Measurements from ENCODE around the gene KCTD1.

Gene KCTD1

GRCh38 chr18:26502823-26503222 lies 45.5 kb downstream of the KCTD1 start:
- Histone ChIP-seq H3K27me3 (ENCODE audit: control insufficient read depth, insufficient read depth, low read length) (no peaks in the 10 kb centered on the region), H3K4me3 (ENCODE audit: low read length) (no peak overlapping the region), H3K36me3 (ENCODE audit: control insufficient read depth, insufficient read depth, low read length) (no peaks in the 10 kb centered on the region), H3K27ac (ENCODE audit: low read length) (no peak overlapping the region), H3K9me3 (ENCODE audit: control insufficient read depth, insufficient read depth, low read length) (no peaks in the 10 kb centered on the region), H3K4me1 (ENCODE audit: control insufficient read depth, insufficient read depth, low read length) (no peaks in the 10 kb centered on the region)
- DNase-seq (ENCODE audit: low read depth, low spot score), result no peak
- no CpG with 5 or more reads among the region's 4 CpGs for WGBS (ENCODE audit: insufficient coverage, insufficient read length)

- no CpG with 5 or more reads among the region's 4 CpGs for WGBS (ENCODE audit: insufficient coverage, insufficient read length)
- H3K9me3 ChIP-seq (ENCODE audit: control insufficient read depth, insufficient read depth, low read length), result no peaks in the 10 kb centered on the region
- no peaks in the 10 kb centered on the region for H3K4me1 ChIP-seq (ENCODE audit: control insufficient read depth, insufficient read depth, low read length)
- H3K36me3 ChIP-seq (ENCODE audit: control insufficient read depth, insufficient read depth, low read length), result no peaks in the 10 kb centered on the region
- H3K27ac ChIP-seq (ENCODE audit: low read length), result no peak overlapping the region
- no peak for DNase-seq (ENCODE audit: low read depth, low spot score)
- H3K27me3 ChIP-seq (ENCODE audit: control insufficient read depth, insufficient read depth, low read length), result no peaks in the 10 kb centered on the region
- no peak overlapping the region for H3K4me3 ChIP-seq (ENCODE audit: low read length)
Observed at GRCh38 chr18:26497866-26498265, 50.5 kb downstream of the KCTD1 start.

GRCh38 chr18:26496528-26496927 lies 51.8 kb downstream of the KCTD1 start:
- Histone ChIP-seq H3K27me3 (ENCODE audit: control insufficient read depth, insufficient read depth, low read length) (no peaks in the 10 kb centered on the region), H3K27ac (ENCODE audit: low read length) (no peak overlapping the region), H3K4me3 (ENCODE audit: low read length) (no peak overlapping the region), H3K36me3 (ENCODE audit: control insufficient read depth, insufficient read depth, low read length) (no peaks in the 10 kb centered on the region), H3K4me1 (ENCODE audit: control insufficient read depth, insufficient read depth, low read length) (no peaks in the 10 kb centered on the region), H3K9me3 (ENCODE audit: control insufficient read depth, insufficient read depth, low read length) (no peaks in the 10 kb centered on the region)
- no peak for DNase-seq (ENCODE audit: low read depth, low spot score)
- WGBS (ENCODE audit: insufficient coverage, insufficient read length), result no CpG with 5 or more reads among the region's 1 CpG

GRCh38 chr18:26495287-26495686 lies 53.1 kb downstream of the KCTD1 start:
- no peaks in the 10 kb centered on the region for H3K9me3 ChIP-seq (ENCODE audit: control insufficient read depth, insufficient read depth, low read length)
- no peaks in the 10 kb centered on the region for H3K36me3 ChIP-seq (ENCODE audit: control insufficient read depth, insufficient read depth, low read length)
- no peaks in the 10 kb centered on the region for H3K4me1 ChIP-seq (ENCODE audit: control insufficient read depth, insufficient read depth, low read length)
- H3K4me3 ChIP-seq (ENCODE audit: low read length), result no peak overlapping the region
- DNase-seq (ENCODE audit: low read depth, low spot score), result no peak
- no peak overlapping the region for H3K27ac ChIP-seq (ENCODE audit: low read length)
- no peaks in the 10 kb centered on the region for H3K27me3 ChIP-seq (ENCODE audit: control insufficient read depth, insufficient read depth, low read length)
- WGBS (ENCODE audit: insufficient coverage, insufficient read length), result no CpG with 5 or more reads among the region's 5 CpGs

GRCh38 chr18:26493021-26493420 lies 55.3 kb downstream of the KCTD1 start:
- WGBS (ENCODE audit: insufficient coverage, insufficient read length), result no CpG with 5 or more reads among the region's 3 CpGs
- no peaks in the 10 kb centered on the region for H3K4me1 ChIP-seq (ENCODE audit: control insufficient read depth, insufficient read depth, low read length)
- H3K27ac ChIP-seq (ENCODE audit: low read length), result no peak overlapping the region
- no peaks in the 10 kb centered on the region for H3K27me3 ChIP-seq (ENCODE audit: control insufficient read depth, insufficient read depth, low read length)
- H3K4me3 ChIP-seq (ENCODE audit: low read length), result no peak overlapping the region
- H3K9me3 ChIP-seq (ENCODE audit: control insufficient read depth, insufficient read depth, low read length), result no peaks in the 10 kb centered on the region
- no peaks in the 10 kb centered on the region for H3K36me3 ChIP-seq (ENCODE audit: control insufficient read depth, insufficient read depth, low read length)
- no peak for DNase-seq (ENCODE audit: low read depth, low spot score)

GRCh38 chr18:26491194-26491816 lies 57.0 kb downstream of the KCTD1 start:
- Histone ChIP-seq H3K4me3 (ENCODE audit: low read length) (no peak overlapping the region), H3K27ac (ENCODE audit: low read length) (no peak overlapping the region), H3K4me1 (ENCODE audit: control insufficient read depth, insufficient read depth, low read length) (no peaks in the 10 kb centered on the region), H3K9me3 (ENCODE audit: control insufficient read depth, insufficient read depth, low read length) (no peaks in the 10 kb centered on the region), H3K27me3 (ENCODE audit: control insufficient read depth, insufficient read depth, low read length) (no peaks in the 10 kb centered on the region), H3K36me3 (ENCODE audit: control insufficient read depth, insufficient read depth, low read length) (no peaks in the 10 kb centered on the region)
- WGBS (ENCODE audit: insufficient coverage, insufficient read length), result no CpG with 5 or more reads among the region's 6 CpGs
- no peak for DNase-seq (ENCODE audit: low read depth, low spot score)

- H3K27me3 ChIP-seq (ENCODE audit: control insufficient read depth, insufficient read depth, low read length), result no peaks in the 10 kb centered on the region
- no peak overlapping the region for H3K27ac ChIP-seq (ENCODE audit: low read length)
- H3K9me3 ChIP-seq (ENCODE audit: control insufficient read depth, insufficient read depth, low read length), result no peaks in the 10 kb centered on the region
- WGBS (ENCODE audit: insufficient coverage, insufficient read length), result no CpG with 5 or more reads among the region's 7 CpGs
- H3K4me1 ChIP-seq (ENCODE audit: control insufficient read depth, insufficient read depth, low read length), result no peaks in the 10 kb centered on the region
- no peak for DNase-seq (ENCODE audit: low read depth, low spot score)
- H3K36me3 ChIP-seq (ENCODE audit: control insufficient read depth, insufficient read depth, low read length), result no peaks in the 10 kb centered on the region
- H3K4me3 ChIP-seq (ENCODE audit: low read length), result no peak overlapping the region
Observed at GRCh38 chr18:26489881-26490280, 58.5 kb downstream of the KCTD1 start.

GRCh38 chr18:26489191-26489590 lies 59.2 kb downstream of the KCTD1 start:
- no peaks in the 10 kb centered on the region for H3K4me1 ChIP-seq (ENCODE audit: control insufficient read depth, insufficient read depth, low read length)
- no CpG with 5 or more reads among the region's 4 CpGs for WGBS (ENCODE audit: insufficient coverage, insufficient read length)
- H3K9me3 ChIP-seq (ENCODE audit: control insufficient read depth, insufficient read depth, low read length), result no peaks in the 10 kb centered on the region
- H3K27me3 ChIP-seq (ENCODE audit: control insufficient read depth, insufficient read depth, low read length), result no peaks in the 10 kb centered on the region
- H3K36me3 ChIP-seq (ENCODE audit: control insufficient read depth, insufficient read depth, low read length), result no peaks in the 10 kb centered on the region
- DNase-seq (ENCODE audit: low read depth, low spot score), result no peak
- H3K27ac ChIP-seq (ENCODE audit: low read length), result no peak overlapping the region
- no peak overlapping the region for H3K4me3 ChIP-seq (ENCODE audit: low read length)

GRCh38 chr18:26488417-26489009 lies 59.8 kb downstream of the KCTD1 start:
- 0 out of 2 replicates have a peak, but pooled peaks cover 2% of the 10 kb centered on the region for H3K4me1 ChIP-seq (ENCODE audit: control insufficient read depth, insufficient read depth, low read length)

GRCh38 chr18:26487437-26487836 lies 60.9 kb downstream of the KCTD1 start:
- no peak for DNase-seq (ENCODE audit: low read depth, low spot score)
- Histone ChIP-seq H3K27ac (ENCODE audit: low read length) (no peak overlapping the region), H3K36me3 (ENCODE audit: control insufficient read depth, insufficient read depth, low read length) (no peaks in the 10 kb centered on the region), H3K27me3 (ENCODE audit: control insufficient read depth, insufficient read depth, low read length) (no peaks in the 10 kb centered on the region), H3K4me1 (ENCODE audit: control insufficient read depth, insufficient read depth, low read length) (0 out of 2 replicates have a peak, but pooled peaks cover 2% of the 10 kb centered on the region), H3K4me3 (ENCODE audit: low read length) (no peak overlapping the region), H3K9me3 (ENCODE audit: control insufficient read depth, insufficient read depth, low read length) (no peaks in the 10 kb centered on the region)
- WGBS (ENCODE audit: insufficient coverage, insufficient read length), result no CpG with 5 or more reads among the region's 7 CpGs

More at GRCh38 chr18:26488417-26489009, 59.8 kb downstream of the KCTD1 start:
- H3K27me3 ChIP-seq (ENCODE audit: control insufficient read depth, insufficient read depth, low read length), result no peaks in the 10 kb centered on the region
- no peaks in the 10 kb centered on the region for H3K9me3 ChIP-seq (ENCODE audit: control insufficient read depth, insufficient read depth, low read length)
- no CpG with 5 or more reads among the region's 11 CpGs for WGBS (ENCODE audit: insufficient coverage, insufficient read length)
- no peaks in the 10 kb centered on the region for H3K36me3 ChIP-seq (ENCODE audit: control insufficient read depth, insufficient read depth, low read length)
- no peak overlapping the region for H3K4me3 ChIP-seq (ENCODE audit: low read length)
- H3K27ac ChIP-seq (ENCODE audit: low read length), result no peak overlapping the region
- DNase-seq (ENCODE audit: low read depth, low spot score), result no peak

GRCh38 chr18:26483633-26484032 lies 64.7 kb downstream of the KCTD1 start:
- DNase-seq (ENCODE audit: low read depth, low spot score), result no peak

More at GRCh38 chr18:26483633-26484032, 64.7 kb downstream of the KCTD1 start:
- Histone ChIP-seq H3K4me1 (ENCODE audit: control insufficient read depth, insufficient read depth, low read length) (peaks cover 6% of the 10 kb centered on the region; the same call in 1 of the 2 replicates), H3K36me3 (ENCODE audit: control insufficient read depth, insufficient read depth, low read length) (no peaks in the 10 kb centered on the region), H3K27me3 (ENCODE audit: control insufficient read depth, insufficient read depth, low read length) (no peaks in the 10 kb centered on the region), H3K27ac (ENCODE audit: low read length) (no peak overlapping the region), H3K9me3 (ENCODE audit: control insufficient read depth, insufficient read depth, low read length) (no peaks in the 10 kb centered on the region), H3K4me3 (ENCODE audit: low read length) (no peak overlapping the region)
- no CpG with 5 or more reads among the region's 4 CpGs for WGBS (ENCODE audit: insufficient coverage, insufficient read length)
